ENCODE results near the gene DOCK10.

Gene DOCK10

GRCh38 chr2:224781400-224781799 lies 260.9 kb downstream of the DOCK10 start:
- DNase-seq = no peak

GRCh38 chr2:224780823-224781222 lies 261.4 kb downstream of the DOCK10 start:
- in situ Hi-C loops (cut with HindIII; ENCODE audit: low pct_ligation_motif_present, low pct_unique_long_range_greater_than_20kb, low sequenced_read_pairs) = no loop called here
- no peak for DNase-seq

More at GRCh38 chr2:224781400-224781799, 260.9 kb downstream of the DOCK10 start:
- in situ Hi-C loops (cut with HindIII; ENCODE audit: low pct_ligation_motif_present, low pct_unique_long_range_greater_than_20kb, low sequenced_read_pairs) = no loop called here

GRCh38 chr2:224780106-224780505 lies 262.2 kb downstream of the DOCK10 start:
- in situ Hi-C loops (cut with HindIII; ENCODE audit: low pct_ligation_motif_present, low pct_unique_long_range_greater_than_20kb, low sequenced_read_pairs) = no loop called here
- DNase-seq = no peak

- in situ Hi-C loops (cut with HindIII; ENCODE audit: low pct_ligation_motif_present, low pct_unique_long_range_greater_than_20kb, low sequenced_read_pairs) = no loop called here
Measured at GRCh38 chr2:224778474-224778877, 263.8 kb downstream of the DOCK10 start.

GRCh38 chr2:224777559-224777930 lies 264.7 kb downstream of the DOCK10 start:
- in situ Hi-C loops (cut with HindIII; ENCODE audit: low pct_ligation_motif_present, low pct_unique_long_range_greater_than_20kb, low sequenced_read_pairs) = no loop called here
- DNase-seq = no peak

More at GRCh38 chr2:224778474-224778877, 263.8 kb downstream of the DOCK10 start:
- peak; percentile 61 for DNase-seq

GRCh38 chr2:224776795-224777558 lies 265.3 kb downstream of the DOCK10 start:
- no peak for DNase-seq
- in situ Hi-C loops (cut with HindIII; ENCODE audit: low pct_ligation_motif_present, low pct_unique_long_range_greater_than_20kb, low sequenced_read_pairs) = no loop called here

- DNase-seq = no peak
- in situ Hi-C loops (cut with HindIII; ENCODE audit: low pct_ligation_motif_present, low pct_unique_long_range_greater_than_20kb, low sequenced_read_pairs) = no loop called here
Measured at GRCh38 chr2:224775647-224776046, 266.6 kb downstream of the DOCK10 start.

GRCh38 chr2:224774735-224775134 lies 267.5 kb downstream of the DOCK10 start:
- in situ Hi-C loops (cut with HindIII; ENCODE audit: low pct_ligation_motif_present, low pct_unique_long_range_greater_than_20kb, low sequenced_read_pairs) = no loop called here
- DNase-seq = no peak

- in situ Hi-C loops (cut with HindIII; ENCODE audit: low pct_ligation_motif_present, low pct_unique_long_range_greater_than_20kb, low sequenced_read_pairs) = no loop called here
- no peak for DNase-seq
Measured at GRCh38 chr2:224772494-224772893, 269.8 kb downstream of the DOCK10 start.

- no peak for DNase-seq
- in situ Hi-C loops (cut with HindIII; ENCODE audit: low pct_ligation_motif_present, low pct_unique_long_range_greater_than_20kb, low sequenced_read_pairs) = no loop called here
Measured at GRCh38 chr2:224769489-224769888, 272.8 kb downstream of the DOCK10 start.

- no peak for DNase-seq
- in situ Hi-C loops (cut with HindIII; ENCODE audit: low pct_ligation_motif_present, low pct_unique_long_range_greater_than_20kb, low sequenced_read_pairs) = no loop called here
Measured at GRCh38 chr2:224764565-224765236, 277.6 kb downstream of the DOCK10 start.

GRCh38 chr2:224757934-224758548 lies 284.2 kb downstream of the DOCK10 start:
- no peak for DNase-seq
- in situ Hi-C loops (cut with HindIII; ENCODE audit: low pct_ligation_motif_present, low pct_unique_long_range_greater_than_20kb, low sequenced_read_pairs) = no loop called here

GRCh38 chr2:224753743-224754540 lies 288.3 kb downstream of the DOCK10 start:
- DNase-seq = no peak

GRCh38 chr2:224751996-224752698 lies 290.1 kb downstream of the DOCK10 start:
- DNase-seq = no peak
- in situ Hi-C loops (cut with HindIII; ENCODE audit: low pct_ligation_motif_present, low pct_unique_long_range_greater_than_20kb, low sequenced_read_pairs) = no loop called here

More at GRCh38 chr2:224753743-224754540, 288.3 kb downstream of the DOCK10 start:
- in situ Hi-C loops (cut with HindIII; ENCODE audit: low pct_ligation_motif_present, low pct_unique_long_range_greater_than_20kb, low sequenced_read_pairs) = no loop called here

- in situ Hi-C loops (cut with HindIII; ENCODE audit: low pct_ligation_motif_present, low pct_unique_long_range_greater_than_20kb, low sequenced_read_pairs) = no loop called here
- DNase-seq = peak; percentile 11
Measured at GRCh38 chr2:224749136-224749535, 293.1 kb downstream of the DOCK10 start.

- DNase-seq = no peak
- in situ Hi-C loops (cut with HindIII; ENCODE audit: low pct_ligation_motif_present, low pct_unique_long_range_greater_than_20kb, low sequenced_read_pairs) = no loop called here
Measured at GRCh38 chr2:224747765-224748164, 294.5 kb downstream of the DOCK10 start.

- in situ Hi-C loops (cut with HindIII; ENCODE audit: low pct_ligation_motif_present, low pct_unique_long_range_greater_than_20kb, low sequenced_read_pairs) = no loop called here
- no peak for DNase-seq
Measured at GRCh38 chr2:224736227-224736626, 306.0 kb downstream of the DOCK10 start.

GRCh38 chr2:224734949-224735348 lies 307.3 kb downstream of the DOCK10 start:
- in situ Hi-C loops (cut with HindIII; ENCODE audit: low pct_ligation_motif_present, low pct_unique_long_range_greater_than_20kb, low sequenced_read_pairs) = no loop called here
- DNase-seq = no peak

Measured in ACHN (cell line).